K562 (cell line): Measurements from ENCODE around the gene PKD1L1.

Experiments
- CTCF ChIP-seq, 3 experiments: IDR thresholded peaks in 2 of 3; conservative IDR thresholded peaks in 1 of 3; 2 replicates each; pipeline ENCODE4 v1.5.1; 2011 to 2012; ENCODE audit warnings: low read length in 3 of 3, mild to moderate bottlenecking in 3 of 3, control low read depth in 2 of 3, improper control_type of control experiment in 1 of 3, inconsistent platforms in 1 of 3, low read depth in 1 of 3, mixed read lengths in 1 of 3, moderate library complexity in 1 of 3; ENCODE audit not compliant: insufficient read depth in 2 of 3
- MTF1 ChIP-seq: fragments of 250-450 bp; sonication (Bioruptor Pico); IDR thresholded peaks from 2 replicates; pipeline ENCODE4 v1.9.0; 2021; ENCODE audit warnings: moderate library complexity, mild to moderate bottlenecking, inconsistent platforms, borderline replicate concordance

- TF ChIP-seq CTCF (IDR thresholded peaks at IDR 0.05 in 2 of 3, conservative IDR thresholded peaks at IDR 0.05 in 1 of 3; ENCODE audit: insufficient read depth in 2 of 3, low read depth in 1 of 3, low read length in 3 of 3) (no peak), MTF1 (no peak)
Measured at GRCh38 chr7:47941136-47941844, 7.0 kb downstream of the PKD1L1 start.
